ENCODE measurements around the gene ARHGEF3. TPM values are rescaled to one million over a fixed set of nuclear protein-coding genes. Genes with fewer than 3 reads are reported as not detected.

The ARHGEF3 gene
- total RNA-seq, 1 experiment from 2014 or later = 4.4 TPM

DNA sequence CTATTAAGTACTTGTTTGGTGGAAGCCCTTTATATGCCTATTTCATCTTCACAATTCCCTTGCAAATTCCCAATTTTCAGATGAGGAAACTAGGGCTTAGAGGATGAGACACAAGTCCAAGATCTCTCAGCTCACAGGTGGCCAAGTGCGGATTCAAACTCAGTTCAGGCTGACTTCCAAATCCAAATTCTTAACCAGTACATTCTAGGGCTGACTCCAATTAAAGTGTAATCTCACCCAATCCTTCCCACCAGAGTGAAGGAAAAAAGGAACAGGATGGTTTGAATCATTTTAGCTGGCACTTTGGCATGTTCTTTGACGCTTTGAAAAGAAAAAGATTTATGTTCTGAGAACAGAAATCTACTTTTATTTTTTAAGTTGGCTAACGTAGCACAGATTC, 12.7 kb downstream of the ARHGEF3 start:
- Histone ChIP-seq H3K4ac (ENCODE audit: low read depth, low read length) (no peak overlapping the region), H3K27me3 (ENCODE audit: insufficient read depth, low read length) (no peaks in the 10 kb centered on the region), H3K18ac (ENCODE audit: insufficient read length, low read depth, low read length) (no peak overlapping the region), H2BK12ac (ENCODE audit: insufficient read length, low read depth, low read length) (no peak overlapping the region), H2BK15ac (ENCODE audit: low read depth, low read length) (no peak overlapping the region), H4K91ac (ENCODE audit: insufficient read length, low read depth, low read length) (no peak overlapping the region), H3K23ac (ENCODE audit: insufficient read length, low read depth, low read length) (no peak overlapping the region), H3T11ph (ENCODE audit: low read length) (no peak overlapping the region), H2BK20ac (ENCODE audit: low read depth, low read length, poor library complexity, severe bottlenecking) (no peak overlapping the region), H3K23me2 (ENCODE audit: insufficient read length, low read depth, low read length, poor library complexity, severe bottlenecking) (no peaks in the 10 kb centered on the region), H4K5ac (ENCODE audit: insufficient read length, low read depth, low read length) (no peak overlapping the region), H3K4me2 (ENCODE audit: insufficient read depth, insufficient read length, low read length) (no peak overlapping the region), H3K79me2 (ENCODE audit: insufficient read depth, low read length) (no peaks in the 10 kb centered on the region), H4K8ac (replicated peaks; ENCODE audit: insufficient read length, low read depth, low read length) (no peak overlapping the region), H2BK5ac (ENCODE audit: insufficient read length, low read length) (no peak overlapping the region), H3K79me1 (ENCODE audit: insufficient read depth, low read depth, low read length, poor library complexity, severe bottlenecking) (no peaks in the 10 kb centered on the region), H4K20me1 (ENCODE audit: control insufficient read depth, insufficient read depth, insufficient read length) (no peaks in the 10 kb centered on the region), H2BK120ac (ENCODE audit: low read depth, low read length, poor library complexity, severe bottlenecking) (no peak overlapping the region), H3K56ac (ENCODE audit: insufficient read length, low read depth, low read length) (no peak overlapping the region), H3K4me1 (ENCODE audit: insufficient read depth, low read length) (no peaks in the 10 kb centered on the region), H2AK5ac (ENCODE audit: insufficient read length, low read length) (no peak overlapping the region), H3K9me3 (ENCODE audit: control insufficient read depth, low read depth, low read length) (no peaks in the 10 kb centered on the region), H3K9ac (ENCODE audit: extremely low read depth, insufficient read length, low read length) (no peak overlapping the region), H2AFZ (ENCODE audit: low read length) (no peak overlapping the region), H3K27ac (ENCODE audit: insufficient read length, low read depth, low read length) (no peak overlapping the region), H3K14ac (ENCODE audit: insufficient read depth, low read length) (no peak overlapping the region)
- Mint-ChIP-seq H3K4me3 (no peak overlapping the region), H3K36me3 (ENCODE audit: insufficient read depth in 1 of 3, low read depth in 3 of 3) (peaks cover 0 to 4% (median 0%) of the 10 kb centered on the region in 3 experiments; a peak in 1 of 7 replicates), H3K27me3 (ENCODE audit: low read depth) (no peaks in the 10 kb centered on the region), H3K27ac (no peak overlapping the region), H3K9me3 (no peaks in the 10 kb centered on the region), H3K4me1 (peaks cover 11 to 13% of the 10 kb centered on the region in 2 experiments)
- TF ChIP-seq, protein P1, sequence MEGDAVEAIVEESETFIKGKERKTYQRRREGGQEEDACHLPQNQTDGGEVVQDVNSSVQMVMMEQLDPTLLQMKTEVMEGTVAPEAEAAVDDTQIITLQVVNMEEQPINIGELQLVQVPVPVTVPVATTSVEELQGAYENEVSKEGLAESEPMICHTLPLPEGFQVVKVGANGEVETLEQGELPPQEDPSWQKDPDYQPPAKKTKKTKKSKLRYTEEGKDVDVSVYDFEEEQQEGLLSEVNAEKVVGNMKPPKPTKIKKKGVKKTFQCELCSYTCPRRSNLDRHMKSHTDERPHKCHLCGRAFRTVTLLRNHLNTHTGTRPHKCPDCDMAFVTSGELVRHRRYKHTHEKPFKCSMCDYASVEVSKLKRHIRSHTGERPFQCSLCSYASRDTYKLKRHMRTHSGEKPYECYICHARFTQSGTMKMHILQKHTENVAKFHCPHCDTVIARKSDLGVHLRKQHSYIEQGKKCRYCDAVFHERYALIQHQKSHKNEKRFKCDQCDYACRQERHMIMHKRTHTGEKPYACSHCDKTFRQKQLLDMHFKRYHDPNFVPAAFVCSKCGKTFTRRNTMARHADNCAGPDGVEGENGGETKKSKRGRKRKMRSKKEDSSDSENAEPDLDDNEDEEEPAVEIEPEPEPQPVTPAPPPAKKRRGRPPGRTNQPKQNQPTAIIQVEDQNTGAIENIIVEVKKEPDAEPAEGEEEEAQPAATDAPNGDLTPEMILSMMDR (conservative IDR thresholded peaks at IDR 0.05) = no peak
- WGBS (ENCODE audit: extremely low coverage, insufficient read length, low lambda C conversion rate) = no CpG with 5 or more reads among the region's 3 CpGs
- no peak for DNase-seq
